ENCODE results near the gene EVC.

- TF ChIP-seq POLR2AphosphoS5 (IDR thresholded peaks at IDR 0.05; ENCODE audit: low read depth, low read length) (no peak), POLR2A (IDR thresholded peaks at IDR 0.05; ENCODE audit: low read depth, low read length) (no peak)
Observed at GRCh38 chr4:5708449-5709206, 2.4 kb upstream of the EVC start, which contains the start of gene EVC2.
